ENCODE results near the gene IL1RN. TPM values are rescaled to one million over a fixed set of nuclear protein-coding genes. Genes with fewer than 3 reads are reported as not detected.

IL1RN gene
- polyA plus RNA-seq, 1 donor: 0.39 TPM

- Histone ChIP-seq H3K4me1 (ENCODE audit: control insufficient read depth, insufficient read depth, low read length) (no peaks in the 10 kb centered on the region), H3K36me3 (ENCODE audit: control insufficient read depth, insufficient read depth, low read length) (no peaks in the 10 kb centered on the region), H3K9me3 (ENCODE audit: control insufficient read depth, low read depth, low read length) (no peaks in the 10 kb centered on the region), H3K27me3 (ENCODE audit: control insufficient read depth, insufficient read depth, low read length) (peaks cover 2% of the 10 kb centered on the region), H3K4me3 (ENCODE audit: low read length) (no peak overlapping the region), H3K27ac (ENCODE audit: low read length) (no peak overlapping the region)
- 100% methylated on average over 2 of the region's 4 CpGs for WGBS (ENCODE audit: insufficient coverage, low lambda C conversion rate)
- no peak for DNase-seq
Observed at GRCh38 chr2:113103277-113103676, 24.1 kb upstream of the IL1RN start.

GRCh38 chr2:113104054-113104611 is 23.3 kb upstream of the IL1RN start:
- no peak overlapping the region for H3K27ac ChIP-seq (ENCODE audit: low read length)
- H3K9me3 ChIP-seq (ENCODE audit: control insufficient read depth, low read depth, low read length): no peaks in the 10 kb centered on the region
- DNase-seq: no peak
- H3K4me3 ChIP-seq (ENCODE audit: low read length): no peak overlapping the region
- no peaks in the 10 kb centered on the region for H3K36me3 ChIP-seq (ENCODE audit: control insufficient read depth, insufficient read depth, low read length)
- no CpG with 5 or more reads among the region's 3 CpGs for WGBS (ENCODE audit: insufficient coverage, low lambda C conversion rate)
- peaks cover 2% of the 10 kb centered on the region for H3K27me3 ChIP-seq (ENCODE audit: control insufficient read depth, insufficient read depth, low read length)
- no peaks in the 10 kb centered on the region for H3K4me1 ChIP-seq (ENCODE audit: control insufficient read depth, insufficient read depth, low read length)

- no peak overlapping the region for H3K4me3 ChIP-seq (ENCODE audit: low read length)
- 100% methylated on average over 1 of the region's 6 CpGs for WGBS (ENCODE audit: insufficient coverage, low lambda C conversion rate)
- no peaks in the 10 kb centered on the region for H3K9me3 ChIP-seq (ENCODE audit: control insufficient read depth, low read depth, low read length)
- peaks cover 2% of the 10 kb centered on the region for H3K27me3 ChIP-seq (ENCODE audit: control insufficient read depth, insufficient read depth, low read length)
- no peak for DNase-seq
- no peak overlapping the region for H3K27ac ChIP-seq (ENCODE audit: low read length)
- no peaks in the 10 kb centered on the region for H3K4me1 ChIP-seq (ENCODE audit: control insufficient read depth, insufficient read depth, low read length)
- H3K36me3 ChIP-seq (ENCODE audit: control insufficient read depth, insufficient read depth, low read length): no peaks in the 10 kb centered on the region
Observed at GRCh38 chr2:113105047-113105785, 22.2 kb upstream of the IL1RN start.

- no peaks in the 10 kb centered on the region for H3K9me3 ChIP-seq (ENCODE audit: control insufficient read depth, low read depth, low read length)
- H3K4me3 ChIP-seq (ENCODE audit: low read length): no peak overlapping the region
- H3K27ac ChIP-seq (ENCODE audit: low read length): no peak overlapping the region
- no peaks in the 10 kb centered on the region for H3K27me3 ChIP-seq (ENCODE audit: control insufficient read depth, insufficient read depth, low read length)
- H3K36me3 ChIP-seq (ENCODE audit: control insufficient read depth, insufficient read depth, low read length): no peaks in the 10 kb centered on the region
- no peak for DNase-seq
- no CpG with 5 or more reads among the region's 3 CpGs for WGBS (ENCODE audit: insufficient coverage, low lambda C conversion rate)
- no peaks in the 10 kb centered on the region for H3K4me1 ChIP-seq (ENCODE audit: control insufficient read depth, insufficient read depth, low read length)
Observed at GRCh38 chr2:113111121-113111520, 16.3 kb upstream of the IL1RN start.

GRCh38 chr2:113111823-113112287 is 15.5 kb upstream of the IL1RN start:
- Histone ChIP-seq H3K27me3 (ENCODE audit: control insufficient read depth, insufficient read depth, low read length) (no peaks in the 10 kb centered on the region), H3K9me3 (ENCODE audit: control insufficient read depth, low read depth, low read length) (no peaks in the 10 kb centered on the region), H3K4me1 (ENCODE audit: control insufficient read depth, insufficient read depth, low read length) (no peaks in the 10 kb centered on the region), H3K27ac (ENCODE audit: low read length) (no peak overlapping the region), H3K4me3 (ENCODE audit: low read length) (no peak overlapping the region), H3K36me3 (ENCODE audit: control insufficient read depth, insufficient read depth, low read length) (no peaks in the 10 kb centered on the region)
- no CpG with 5 or more reads among the region's 6 CpGs for WGBS (ENCODE audit: insufficient coverage, low lambda C conversion rate)
- DNase-seq: no peak

- Histone ChIP-seq H3K9me3 (ENCODE audit: control insufficient read depth, low read depth, low read length) (no peaks in the 10 kb centered on the region), H3K36me3 (ENCODE audit: control insufficient read depth, insufficient read depth, low read length) (no peaks in the 10 kb centered on the region), H3K27ac (ENCODE audit: low read length) (no peak overlapping the region), H3K4me3 (ENCODE audit: low read length) (no peak overlapping the region), H3K4me1 (ENCODE audit: control insufficient read depth, insufficient read depth, low read length) (no peaks in the 10 kb centered on the region), H3K27me3 (ENCODE audit: control insufficient read depth, insufficient read depth, low read length) (no peaks in the 10 kb centered on the region)
- 90% methylated on average over 2 of the region's 8 CpGs for WGBS (ENCODE audit: insufficient coverage, low lambda C conversion rate)
- no peak for DNase-seq
Observed at GRCh38 chr2:113112441-113112840, 15.0 kb upstream of the IL1RN start.

GRCh38 chr2:113112871-113113270 is 14.5 kb upstream of the IL1RN start:
- no peaks in the 10 kb centered on the region for H3K27me3 ChIP-seq (ENCODE audit: control insufficient read depth, insufficient read depth, low read length)
- no peak for DNase-seq
- H3K9me3 ChIP-seq (ENCODE audit: control insufficient read depth, low read depth, low read length): no peaks in the 10 kb centered on the region
- H3K4me3 ChIP-seq (ENCODE audit: low read length): no peak overlapping the region
- H3K36me3 ChIP-seq (ENCODE audit: control insufficient read depth, insufficient read depth, low read length): no peaks in the 10 kb centered on the region
- WGBS (ENCODE audit: insufficient coverage, low lambda C conversion rate): no CpG with 5 or more reads among the region's 6 CpGs
- H3K27ac ChIP-seq (ENCODE audit: low read length): no peak overlapping the region
- no peaks in the 10 kb centered on the region for H3K4me1 ChIP-seq (ENCODE audit: control insufficient read depth, insufficient read depth, low read length)

- WGBS (ENCODE audit: insufficient coverage, low lambda C conversion rate): no CpG with 5 or more reads among the region's 3 CpGs
- Histone ChIP-seq H3K27me3 (ENCODE audit: control insufficient read depth, insufficient read depth, low read length) (no peaks in the 10 kb centered on the region), H3K4me1 (ENCODE audit: control insufficient read depth, insufficient read depth, low read length) (no peaks in the 10 kb centered on the region), H3K4me3 (ENCODE audit: low read length) (no peak overlapping the region), H3K27ac (ENCODE audit: low read length) (no peak overlapping the region), H3K36me3 (ENCODE audit: control insufficient read depth, insufficient read depth, low read length) (no peaks in the 10 kb centered on the region), H3K9me3 (ENCODE audit: control insufficient read depth, low read depth, low read length) (no peaks in the 10 kb centered on the region)
- DNase-seq: no peak
Observed at GRCh38 chr2:113113807-113114206, 13.6 kb upstream of the IL1RN start.

- no peak overlapping the region for H3K27ac ChIP-seq (ENCODE audit: low read length)
- H3K36me3 ChIP-seq (ENCODE audit: control insufficient read depth, insufficient read depth, low read length): no peaks in the 10 kb centered on the region
- H3K4me1 ChIP-seq (ENCODE audit: control insufficient read depth, insufficient read depth, low read length): no peaks in the 10 kb centered on the region
- DNase-seq: no peak
- no peak overlapping the region for H3K4me3 ChIP-seq (ENCODE audit: low read length)
- H3K27me3 ChIP-seq (ENCODE audit: control insufficient read depth, insufficient read depth, low read length): no peaks in the 10 kb centered on the region
- no peaks in the 10 kb centered on the region for H3K9me3 ChIP-seq (ENCODE audit: control insufficient read depth, low read depth, low read length)
- WGBS (ENCODE audit: insufficient coverage, low lambda C conversion rate): 83% methylated on average over 1 of the region's 6 CpGs
Observed at GRCh38 chr2:113114224-113114945, 13.0 kb upstream of the IL1RN start.

GRCh38 chr2:113114996-113115395 is 12.4 kb upstream of the IL1RN start:
- DNase-seq: no peak
- no peaks in the 10 kb centered on the region for H3K4me1 ChIP-seq (ENCODE audit: control insufficient read depth, insufficient read depth, low read length)
- H3K9me3 ChIP-seq (ENCODE audit: control insufficient read depth, low read depth, low read length): no peaks in the 10 kb centered on the region
- no peaks in the 10 kb centered on the region for H3K27me3 ChIP-seq (ENCODE audit: control insufficient read depth, insufficient read depth, low read length)
- H3K36me3 ChIP-seq (ENCODE audit: control insufficient read depth, insufficient read depth, low read length): no peaks in the 10 kb centered on the region
- no peak overlapping the region for H3K27ac ChIP-seq (ENCODE audit: low read length)
- no peak overlapping the region for H3K4me3 ChIP-seq (ENCODE audit: low read length)
- WGBS (ENCODE audit: insufficient coverage, low lambda C conversion rate): no CpG with 5 or more reads among the region's 4 CpGs

All from large intestine (tissue), 3 donors.